GM18507 (cell line): ENCODE data around the gene APCDD1L.

Experiments used
- DNase-seq: peaks from one replicate; pipeline ENCODE4 v3.0.0; 2011; ENCODE audit warnings: low read depth; ENCODE audit not compliant: insufficient read length; ENCODE audit errors: extremely low spot score
- FAIRE-seq: peaks from 2 replicates; lab custom pipeline; 2011; peaks lifted over from hg19 to GRCh38; lab: Jason Lieb, UNC

The APCDD1L gene

GRCh38 chr20:58450254-58450653 lies 64.9 kb downstream of the APCDD1L start:
- FAIRE-seq, result peak; percentile 67

GRCh38 chr20:58449681-58450221 lies 65.4 kb downstream of the APCDD1L start:
- DNase-seq, result no peak

More at GRCh38 chr20:58450254-58450653, 64.9 kb downstream of the APCDD1L start:
- DNase-seq, result no peak

GRCh38 chr20:58448958-58449357 lies 66.2 kb downstream of the APCDD1L start:
- no peak for FAIRE-seq
- no peak for DNase-seq

More at GRCh38 chr20:58449681-58450221, 65.4 kb downstream of the APCDD1L start:
- peak; percentile 48 for FAIRE-seq

- no peak for DNase-seq
- peak; percentile 60 for FAIRE-seq
Observed at GRCh38 chr20:58447511-58448391, 67.4 kb downstream of the APCDD1L start.

DNA sequence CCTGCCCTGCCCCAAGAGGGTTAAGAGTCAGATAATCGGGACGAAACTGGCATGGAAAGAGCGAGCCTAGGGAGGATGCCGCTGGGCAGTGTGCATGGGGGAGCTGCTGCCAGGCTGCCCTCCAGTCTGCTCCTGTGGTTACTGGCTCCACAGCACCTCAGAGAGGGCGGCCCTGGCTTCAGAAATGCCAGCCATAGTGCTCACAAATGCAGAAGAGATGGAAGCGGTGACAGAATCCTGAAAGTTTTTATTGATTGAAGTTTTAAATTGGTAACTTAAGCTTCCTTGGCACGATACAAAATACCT lies 68.3 kb downstream of the APCDD1L start:
- DNase-seq, result no peak
- FAIRE-seq, result no peak

GRCh38 chr20:58446264-58446959 lies 68.8 kb downstream of the APCDD1L start:
- no peak for DNase-seq
- no peak for FAIRE-seq

DNA sequence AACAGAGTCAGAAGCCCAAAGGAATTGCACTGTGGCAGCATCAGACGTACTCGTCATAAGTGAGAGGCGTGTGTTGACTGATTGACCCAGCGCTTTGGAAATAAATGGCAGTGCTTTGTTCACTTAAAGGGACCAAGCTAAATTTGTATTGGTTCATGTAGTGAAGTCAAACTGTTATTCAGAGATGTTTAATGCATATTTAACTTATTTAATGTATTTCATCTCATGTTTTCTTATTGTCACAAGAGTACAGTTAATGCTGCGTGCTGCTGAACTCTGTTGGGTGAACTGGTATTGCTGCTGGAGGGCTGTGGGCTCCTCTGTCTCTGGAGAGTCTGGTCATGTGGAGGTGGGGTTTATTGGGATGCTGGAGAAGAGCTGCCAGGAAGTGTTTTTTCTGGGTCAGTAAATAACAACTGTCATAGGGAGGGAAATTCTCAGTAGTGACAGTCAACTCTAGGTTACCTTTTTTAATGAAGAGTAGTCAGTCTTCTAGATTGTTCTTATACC lies 70.4 kb downstream of the APCDD1L start:
- DNase-seq (no peak), FAIRE-seq (no peak)

DNA sequence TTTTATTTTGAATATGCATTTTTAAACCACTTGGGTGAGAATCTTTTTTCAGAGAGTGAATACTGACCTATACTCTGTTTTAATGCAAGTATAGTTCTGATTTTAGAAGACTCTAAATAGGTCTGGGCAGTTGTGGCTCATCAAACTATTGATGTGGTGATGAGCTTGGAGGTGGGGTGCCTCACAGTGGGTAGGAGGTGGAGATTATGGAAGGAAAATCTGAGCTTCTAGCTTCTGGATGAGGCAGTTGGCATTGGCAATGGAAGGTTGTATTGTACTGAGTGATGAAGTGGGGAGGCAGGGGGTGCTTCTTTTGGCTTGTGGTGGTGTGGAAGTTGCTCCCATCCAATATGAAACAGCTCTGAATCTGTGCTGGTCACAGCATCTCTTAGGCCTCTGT lies 73.5 kb downstream of the APCDD1L start:
- FAIRE-seq (no peak), DNase-seq (no peak)

- FAIRE-seq (no peak), DNase-seq (no peak)
Observed at GRCh38 chr20:58440021-58440767, 75.0 kb downstream of the APCDD1L start.

GRCh38 chr20:58438970-58439808 lies 76.0 kb downstream of the APCDD1L start:
- no peak for FAIRE-seq
- no peak for DNase-seq

DNA sequence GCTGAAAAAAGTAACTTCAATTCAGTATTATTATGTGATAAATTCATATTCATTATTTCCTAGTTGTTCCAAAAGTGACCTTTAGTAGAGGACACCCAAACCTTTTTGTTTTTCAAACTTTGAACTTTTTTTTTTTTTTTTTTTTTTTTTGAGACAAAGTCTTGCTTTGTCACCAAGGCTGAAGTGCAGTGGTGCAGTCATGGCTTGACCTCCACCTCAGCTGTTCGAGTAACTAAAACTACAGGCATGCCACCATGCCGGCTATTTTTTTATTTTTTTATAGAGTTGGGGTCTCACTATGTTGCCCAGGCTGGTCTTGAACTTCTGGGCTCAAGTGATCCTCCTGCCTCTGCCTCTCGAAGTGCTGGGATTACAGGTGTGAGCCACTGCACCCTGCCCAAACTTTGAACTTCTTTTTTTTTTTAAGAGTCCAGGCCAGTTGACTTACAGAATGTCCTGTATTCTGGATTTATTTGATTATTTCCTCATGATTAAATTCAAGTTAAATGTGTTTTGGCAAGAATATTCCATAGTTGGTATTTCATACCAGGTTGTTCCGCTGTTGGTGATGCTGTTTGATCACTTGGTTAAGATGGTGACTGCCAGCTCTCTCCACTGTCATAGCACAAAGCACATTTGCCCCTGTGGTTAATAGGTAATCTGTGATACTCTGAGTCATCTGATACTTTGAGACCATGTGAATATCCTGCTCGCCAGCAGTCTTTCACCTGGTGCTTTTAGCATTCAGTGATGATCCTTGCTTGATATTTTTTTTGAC lies 78.1 kb downstream of the APCDD1L start:
- DNase-seq (peak; percentile 11), FAIRE-seq (peak; percentile 58)

DNA sequence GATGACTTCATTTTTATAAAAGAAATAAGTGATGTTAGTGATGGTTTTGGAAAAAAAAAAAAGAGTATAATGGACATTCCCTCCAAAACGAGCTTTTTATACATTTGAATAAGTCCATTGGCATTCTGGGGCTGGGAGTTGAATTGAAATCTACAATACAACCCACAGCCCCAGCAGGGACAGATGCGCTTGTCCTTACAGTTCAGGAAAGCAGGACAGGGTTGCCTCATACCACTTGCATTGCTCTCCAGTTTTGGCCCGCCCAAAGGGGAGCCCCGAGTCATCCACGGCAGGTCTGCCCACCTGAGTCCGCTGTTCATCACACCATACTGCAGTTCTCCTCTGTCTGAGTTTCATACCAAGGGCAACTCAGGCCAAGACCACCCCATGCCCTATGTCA lies 80.0 kb downstream of the APCDD1L start:
- DNase-seq, result no peak
- FAIRE-seq, result no peak

- FAIRE-seq (no peak), DNase-seq (no peak)
Observed at GRCh38 chr20:58434326-58434725, 80.9 kb downstream of the APCDD1L start.

DNA sequence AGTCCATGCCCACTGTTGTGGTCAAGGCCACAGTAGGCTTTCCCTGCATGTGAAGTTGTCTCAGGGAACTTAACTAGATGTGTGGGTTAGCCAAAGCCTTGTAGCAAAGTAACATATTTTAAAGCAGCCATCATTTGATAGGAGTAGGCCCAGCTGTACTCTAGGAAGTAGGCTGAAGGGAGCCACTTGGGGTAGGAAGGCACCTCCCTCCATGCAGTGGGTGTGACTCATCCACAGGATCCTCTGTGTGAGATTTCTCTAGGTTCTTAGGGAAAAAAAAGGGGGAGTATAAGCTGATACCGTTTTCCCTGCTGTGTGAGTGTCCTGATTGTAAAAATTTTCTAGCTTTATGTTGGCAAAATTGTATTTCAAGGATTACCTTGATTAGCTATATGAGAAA lies 81.4 kb downstream of the APCDD1L start:
- DNase-seq (no peak), FAIRE-seq (no peak)

- no peak for FAIRE-seq
Observed at GRCh38 chr20:58433029-58433647, 82.1 kb downstream of the APCDD1L start.

DNA sequence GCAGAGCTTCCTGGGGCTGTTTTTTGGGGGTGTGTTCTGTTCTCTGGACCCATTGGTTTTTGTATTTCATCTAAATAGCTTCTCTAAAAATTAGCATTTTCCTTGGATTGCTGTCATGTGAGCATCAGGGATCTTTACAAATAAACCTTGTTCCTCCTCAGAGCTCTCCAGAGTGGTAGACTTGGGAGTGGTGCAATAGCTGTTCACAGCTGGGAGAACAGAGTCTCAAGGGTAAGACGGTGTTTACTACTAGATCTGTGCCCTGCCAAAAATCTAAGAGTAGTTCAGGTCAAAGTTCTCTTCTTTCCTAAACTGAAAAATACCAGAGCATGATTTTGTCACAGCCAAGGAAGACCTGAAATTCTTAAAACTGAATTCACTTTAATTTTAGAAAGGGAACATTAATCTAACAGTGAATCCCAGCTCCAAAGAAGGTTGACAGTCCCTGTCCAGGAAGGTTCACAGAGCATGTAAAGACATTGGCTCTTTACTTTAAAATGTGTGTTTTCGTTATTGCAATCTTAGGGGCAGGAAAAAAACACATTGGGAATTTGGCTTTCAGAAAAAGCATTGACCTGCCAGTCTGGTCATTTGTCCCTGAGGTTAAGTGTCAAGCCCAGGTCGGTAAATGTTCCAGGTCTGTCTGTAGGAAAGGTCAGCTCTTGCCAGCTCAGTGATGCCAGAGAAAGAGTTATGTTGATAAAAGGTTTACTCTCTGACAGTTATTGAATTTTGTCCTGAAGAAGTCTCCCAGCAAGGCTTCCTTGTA lies 82.8 kb downstream of the APCDD1L start:
- DNase-seq, result no peak
- no peak for FAIRE-seq

More at GRCh38 chr20:58433029-58433647, 82.1 kb downstream of the APCDD1L start:
- no peak for DNase-seq

DNA sequence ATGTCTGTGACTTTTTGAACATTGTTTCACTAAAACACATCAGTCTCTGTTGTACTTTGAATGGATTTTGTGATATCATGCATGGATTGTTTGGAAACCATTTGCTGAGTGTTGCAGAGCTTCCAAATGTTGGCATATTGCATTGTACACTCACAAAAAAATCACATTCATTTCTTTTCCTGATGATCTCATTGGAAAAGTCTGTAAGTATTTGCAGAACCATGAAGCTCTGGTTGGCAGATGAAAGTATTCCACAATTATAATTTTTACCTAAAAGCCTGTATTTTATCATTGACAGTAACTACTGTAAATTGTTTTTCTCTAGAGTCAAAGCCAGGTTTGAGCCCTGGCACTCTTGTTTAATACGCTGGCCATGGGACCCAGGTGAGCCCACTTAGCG lies 84.1 kb downstream of the APCDD1L start:
- no peak for FAIRE-seq
- DNase-seq, result no peak
